Measurements from ENCODE around the gene PALS2.

- no peak for TF ChIP-seq CTCF (IDR thresholded peaks at IDR 0.05)
- no peak for TF ChIP-seq EP300 (IDR thresholded peaks at IDR 0.05)
- TF ChIP-seq POLR2AphosphoS5 (IDR thresholded peaks at IDR 0.05), result no peak
Observed at GRCh38 chr7:24540956-24541355, 32.3 kb upstream of the PALS2 start.

All from gastroesophageal sphincter (tissue), 3 donors.